ENCODE data around the gene TSTD2. TPM values are rescaled to one million over a fixed set of nuclear protein-coding genes. Genes with fewer than 3 reads are reported as not detected.
"Not testable (repeated sequence)": the region's sequence is repeated elsewhere in the genome, so short reads cannot be mapped to it uniquely, and the experiment has no call there.

TSTD2 gene
- total RNA-seq, 1 experiment from 2014 or later, result 18.0 TPM

DNA sequence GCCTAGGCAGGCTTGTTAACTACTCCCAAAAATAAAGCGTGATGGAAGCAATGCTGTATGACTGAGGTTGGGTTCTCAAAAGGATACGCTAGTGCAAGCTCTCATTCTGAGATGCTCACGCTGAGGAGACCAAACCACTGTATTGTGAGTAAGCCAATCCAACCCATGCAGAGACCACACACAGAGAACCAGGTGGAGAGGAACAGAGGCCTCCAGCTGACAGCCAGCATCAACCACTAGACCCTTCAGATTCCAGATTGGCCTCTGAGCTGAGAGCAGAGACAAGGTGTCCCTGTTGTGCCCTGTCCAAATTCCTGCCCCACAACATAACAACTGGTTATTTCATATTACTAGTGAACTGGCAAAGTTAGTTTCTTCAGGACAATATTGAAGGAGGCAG lies 4.5 kb downstream of the TSTD2 start:
- H3K27me3 Mint-ChIP-seq (ENCODE audit: insufficient read depth, unreplicated experiment), result no peaks in the 10 kb centered on the region
- H3K4me1 Mint-ChIP-seq (ENCODE audit: insufficient read depth, unreplicated experiment), result peaks cover 15% of the 10 kb centered on the region
- TF ChIP-seq, protein P1, sequence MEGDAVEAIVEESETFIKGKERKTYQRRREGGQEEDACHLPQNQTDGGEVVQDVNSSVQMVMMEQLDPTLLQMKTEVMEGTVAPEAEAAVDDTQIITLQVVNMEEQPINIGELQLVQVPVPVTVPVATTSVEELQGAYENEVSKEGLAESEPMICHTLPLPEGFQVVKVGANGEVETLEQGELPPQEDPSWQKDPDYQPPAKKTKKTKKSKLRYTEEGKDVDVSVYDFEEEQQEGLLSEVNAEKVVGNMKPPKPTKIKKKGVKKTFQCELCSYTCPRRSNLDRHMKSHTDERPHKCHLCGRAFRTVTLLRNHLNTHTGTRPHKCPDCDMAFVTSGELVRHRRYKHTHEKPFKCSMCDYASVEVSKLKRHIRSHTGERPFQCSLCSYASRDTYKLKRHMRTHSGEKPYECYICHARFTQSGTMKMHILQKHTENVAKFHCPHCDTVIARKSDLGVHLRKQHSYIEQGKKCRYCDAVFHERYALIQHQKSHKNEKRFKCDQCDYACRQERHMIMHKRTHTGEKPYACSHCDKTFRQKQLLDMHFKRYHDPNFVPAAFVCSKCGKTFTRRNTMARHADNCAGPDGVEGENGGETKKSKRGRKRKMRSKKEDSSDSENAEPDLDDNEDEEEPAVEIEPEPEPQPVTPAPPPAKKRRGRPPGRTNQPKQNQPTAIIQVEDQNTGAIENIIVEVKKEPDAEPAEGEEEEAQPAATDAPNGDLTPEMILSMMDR (IDR thresholded peaks at IDR 0.05; ENCODE audit: unreplicated experiment), result no peak
- H3K4me3 Mint-ChIP-seq (ENCODE audit: unreplicated experiment), result no peak overlapping the region
- CTCF ChIA-PET, result interaction anchor here (0.5 to 1.6 kb wide), 6 partner anchors 13 to 294 kb away, joined by 3 to 12 read pairs (median 3); partner anchors contain the start of gene TRMO
- no peak for DNase-seq (ENCODE audit: unreplicated experiment)
- H3K27ac Mint-ChIP-seq (ENCODE audit: low read depth, unreplicated experiment), result no peak overlapping the region
- POLR2A ChIA-PET, result interaction anchor here (0.6 to 0.9 kb wide), 3 partner anchors 10 to 628 kb away, joined by 3 to 4 read pairs (median 4); no protein-coding TSS in a partner anchor
- no TSS peak for BruUV-seq (replicated peaks)
- peaks cover 5% of the 10 kb centered on the region for H3K36me3 Mint-ChIP-seq (ENCODE audit: insufficient read depth, unreplicated experiment)
- intact Hi-C loops (cut with micrococcal nuclease), result no loop called here
- no peaks in the 10 kb centered on the region for H3K9me3 Mint-ChIP-seq (ENCODE audit: unreplicated experiment)

DNA sequence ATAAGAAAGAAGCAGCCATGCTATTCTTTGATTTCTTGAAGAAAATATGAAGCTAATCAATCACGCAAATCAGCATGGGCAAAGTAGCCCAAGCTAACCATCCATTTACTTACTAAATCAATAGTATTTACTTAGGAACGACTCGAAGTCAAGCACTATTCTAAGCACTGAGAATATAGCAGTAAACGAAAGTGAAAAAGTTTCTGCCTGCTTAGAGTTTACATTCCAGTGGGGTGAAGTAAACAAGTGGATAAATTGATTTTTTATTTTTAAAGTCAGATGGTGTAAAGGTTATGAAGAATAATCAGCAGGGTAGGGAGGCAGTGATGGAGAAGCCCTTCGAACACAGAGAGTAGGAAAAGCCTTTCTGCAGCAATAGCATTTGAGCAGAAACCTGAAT lies 5.5 kb downstream of the TSTD2 start:
- BruUV-seq (replicated peaks), result no TSS peak
- Mint-ChIP-seq H3K4me1 (ENCODE audit: insufficient read depth, unreplicated experiment) (peaks cover 15% of the 10 kb centered on the region), H3K36me3 (ENCODE audit: insufficient read depth, unreplicated experiment) (peaks cover 5% of the 10 kb centered on the region), H3K27me3 (ENCODE audit: insufficient read depth, unreplicated experiment) (no peaks in the 10 kb centered on the region), H3K27ac (ENCODE audit: low read depth, unreplicated experiment) (no peak overlapping the region), H3K9me3 (ENCODE audit: unreplicated experiment) (no peaks in the 10 kb centered on the region), H3K4me3 (ENCODE audit: unreplicated experiment) (no peak overlapping the region)
- intact Hi-C loops (cut with micrococcal nuclease), result no loop called here
- CTCF ChIA-PET, result interaction anchor here (1.3 to 1.6 kb wide), 2 partner anchors 12 to 15 kb away, joined by 7 to 12 read pairs; no protein-coding TSS in a partner anchor
- POLR2A ChIA-PET, result no interaction called here
- DNase-seq (ENCODE audit: unreplicated experiment), result no peak
- TF ChIP-seq, protein P1 (IDR thresholded peaks at IDR 0.05; ENCODE audit: unreplicated experiment), result no peak

DNA sequence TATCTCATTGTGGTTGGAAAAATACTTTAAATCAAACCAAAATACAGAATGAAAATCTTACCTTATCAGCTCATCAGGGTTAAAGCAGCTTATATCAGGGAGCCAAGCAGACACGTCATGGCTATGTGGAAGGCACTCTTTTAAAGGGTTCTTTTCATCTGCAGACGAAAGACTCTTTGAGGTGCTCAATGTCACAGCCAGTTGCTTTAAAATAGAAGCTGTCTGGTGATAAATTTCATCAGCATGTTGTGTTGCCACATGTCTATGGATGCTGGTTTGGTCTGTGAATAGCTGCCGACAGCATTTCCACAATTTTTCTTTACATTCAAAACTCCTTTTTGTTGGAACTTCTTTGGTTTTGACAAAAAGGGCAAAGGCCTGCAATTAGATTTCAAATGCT lies 7.5 kb downstream of the TSTD2 start:
- intact Hi-C loops (cut with micrococcal nuclease), result no loop called here
- Mint-ChIP-seq H3K9me3 (ENCODE audit: unreplicated experiment) (no peaks in the 10 kb centered on the region), H3K27me3 (ENCODE audit: insufficient read depth, unreplicated experiment) (no peaks in the 10 kb centered on the region), H3K27ac (ENCODE audit: low read depth, unreplicated experiment) (no peak overlapping the region), H3K36me3 (ENCODE audit: insufficient read depth, unreplicated experiment) (peaks cover 14% of the 10 kb centered on the region), H3K4me3 (ENCODE audit: unreplicated experiment) (no peak overlapping the region), H3K4me1 (ENCODE audit: insufficient read depth, unreplicated experiment) (peaks cover 15% of the 10 kb centered on the region)
- ChIA-PET CTCF (interaction anchor here (0.7 to 3.5 kb wide), 4 partner anchors 10 to 357 kb away, joined by 4 to 22 read pairs (median 5); partner anchors contain the start of gene ANP32B), POLR2A (interaction anchor here (1.3 kb wide), 1 partner anchor 9 kb away, joined by 3 read pairs; no protein-coding TSS in a partner anchor)
- BruUV-seq (replicated peaks), result no TSS peak
- DNase-seq (ENCODE audit: unreplicated experiment), result no peak
- TF ChIP-seq, protein P1 (IDR thresholded peaks at IDR 0.05; ENCODE audit: unreplicated experiment), result no peak

DNA sequence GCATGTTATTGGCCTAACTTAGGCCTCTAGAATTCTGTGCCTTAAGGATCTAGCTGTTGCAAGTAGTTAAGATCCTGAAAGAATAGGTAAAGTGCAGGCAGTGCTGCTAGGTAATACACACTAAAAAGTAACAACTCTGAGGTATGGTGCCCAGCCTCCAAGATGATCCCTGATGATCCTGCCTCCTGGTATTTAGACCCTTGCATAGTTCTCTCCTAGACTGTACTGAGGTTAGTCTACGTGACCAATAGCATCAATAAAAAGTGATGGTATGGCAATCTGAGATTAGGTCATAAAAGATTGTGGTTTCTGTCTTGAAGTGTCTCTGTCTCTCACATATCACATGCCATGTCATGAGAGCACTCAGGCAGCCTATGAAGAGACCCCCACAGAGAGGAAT lies 9.2 kb downstream of the TSTD2 start:
- CTCF ChIA-PET, result interaction anchor here (0.9 to 3.5 kb wide), 5 partner anchors 9 to 155 kb away, joined by 3 to 22 read pairs (median 5); no protein-coding TSS in a partner anchor
- no peak for DNase-seq (ENCODE audit: unreplicated experiment)
- Mint-ChIP-seq H3K27ac (ENCODE audit: low read depth, unreplicated experiment) (no peak overlapping the region), H3K36me3 (ENCODE audit: insufficient read depth, unreplicated experiment) (peaks cover 22% of the 10 kb centered on the region), H3K4me1 (ENCODE audit: insufficient read depth, unreplicated experiment) (peaks cover 3% of the 10 kb centered on the region), H3K4me3 (ENCODE audit: unreplicated experiment) (no peak overlapping the region), H3K27me3 (ENCODE audit: insufficient read depth, unreplicated experiment) (no peaks in the 10 kb centered on the region), H3K9me3 (ENCODE audit: unreplicated experiment) (no peaks in the 10 kb centered on the region)
- intact Hi-C loops (cut with micrococcal nuclease), result no loop called here
- BruUV-seq (replicated peaks), result no TSS peak
- TF ChIP-seq, protein P1 (IDR thresholded peaks at IDR 0.05; ENCODE audit: unreplicated experiment), result no peak
- POLR2A ChIA-PET, result interaction anchor here (1.0 kb wide), 1 partner anchor 9 kb away, joined by 3 read pairs; no protein-coding TSS in a partner anchor

DNA sequence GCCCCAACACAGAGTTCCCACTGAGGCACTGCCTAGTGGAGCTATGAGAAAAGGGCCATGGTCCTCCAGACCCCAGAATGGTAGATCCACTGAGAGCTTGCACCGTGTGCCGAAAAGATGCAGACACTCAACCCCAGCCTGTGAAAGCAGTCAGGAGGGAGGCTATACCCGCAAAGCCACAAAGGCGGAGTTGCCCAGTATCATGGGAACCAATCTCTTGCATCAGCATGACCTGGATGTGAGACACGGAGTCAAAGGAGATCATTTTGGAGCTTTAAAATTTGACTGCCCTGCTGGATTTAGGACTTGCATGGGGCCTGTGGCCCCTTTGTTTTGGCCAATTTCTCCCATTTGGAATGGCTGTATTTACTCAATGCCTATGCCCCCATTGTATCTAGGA lies 10.7 kb downstream of the TSTD2 start:
- H3K4me1 Mint-ChIP-seq (ENCODE audit: insufficient read depth, unreplicated experiment); H3K9me3 Mint-ChIP-seq (ENCODE audit: unreplicated experiment); H3K27ac Mint-ChIP-seq (ENCODE audit: low read depth, unreplicated experiment); intact Hi-C loops (cut with micrococcal nuclease); H3K27me3 Mint-ChIP-seq (ENCODE audit: insufficient read depth, unreplicated experiment); POLR2A ChIA-PET; DNase-seq (ENCODE audit: unreplicated experiment); BruUV-seq (replicated peaks); H3K4me3 Mint-ChIP-seq (ENCODE audit: unreplicated experiment): not testable (repeated sequence)
- CTCF ChIA-PET, result interaction anchor here (0.6 to 2.5 kb wide), 3 partner anchors 24 to 220 kb away, joined by 3 to 9 read pairs (median 4); no protein-coding TSS in a partner anchor
- peaks cover 22% of the 10 kb centered on the region for H3K36me3 Mint-ChIP-seq (ENCODE audit: insufficient read depth, unreplicated experiment)

DNA sequence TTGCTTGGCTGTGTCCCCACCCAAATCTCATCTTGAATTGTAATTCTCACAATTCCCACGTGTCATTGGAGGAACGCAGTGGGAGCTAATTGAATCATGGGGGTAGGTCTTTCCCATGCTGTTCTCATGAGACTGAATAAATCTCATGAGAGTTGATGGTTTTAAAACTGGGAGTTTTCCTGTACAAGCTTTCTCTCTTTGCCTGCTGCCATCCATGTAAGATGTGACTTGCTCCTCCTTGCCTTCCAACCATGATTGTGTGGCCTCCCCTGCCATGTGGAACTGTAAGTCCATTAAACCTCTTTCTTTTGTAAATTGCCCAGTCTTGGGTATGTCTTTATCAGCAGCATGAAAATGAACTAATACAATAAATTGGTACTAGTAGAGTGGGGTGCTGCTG lies 13.1 kb downstream of the TSTD2 start:
- H3K4me1 Mint-ChIP-seq (ENCODE audit: insufficient read depth, unreplicated experiment); BruUV-seq (replicated peaks); intact Hi-C loops (cut with micrococcal nuclease); H3K27me3 Mint-ChIP-seq (ENCODE audit: insufficient read depth, unreplicated experiment); DNase-seq (ENCODE audit: unreplicated experiment); H3K4me3 Mint-ChIP-seq (ENCODE audit: unreplicated experiment); H3K9me3 Mint-ChIP-seq (ENCODE audit: unreplicated experiment); H3K27ac Mint-ChIP-seq (ENCODE audit: low read depth, unreplicated experiment): not testable (repeated sequence)
- ChIA-PET CTCF (interaction anchor here (1.1 to 13.8 kb wide), 2 partner anchors 22 to 150 kb away, joined by 4 to 369 read pairs; no protein-coding TSS in a partner anchor), POLR2A (interaction anchor here (0.7 kb wide), 1 partner anchor 160 kb away, joined by 3 read pairs; no protein-coding TSS in a partner anchor)
- peaks cover 23% of the 10 kb centered on the region for H3K36me3 Mint-ChIP-seq (ENCODE audit: insufficient read depth, unreplicated experiment)

Measured in MCF 10A (cell line).